NK-92 (cell line): ENCODE results near the gene ATP5IF1.
A peak's percentile ranks its signal among the peaks of the same experiment; 100 is the strongest.

Source experiments
- DNase-seq: peaks from one replicate; lab custom pipeline; 2025; ENCODE audit not compliant: unreplicated experiment; lab: John Stamatoyannopoulos, UW

The ATP5IF1 gene

GRCh38 chr1:28235755-28236655 lies at the start of gene ATP5IF1:
Gene ATP5IF1 (plus strand): TSS chr1:28236124. CDS start chr1:28236184, 60 bp downstream.
- peak; percentile 55 for DNase-seq

GRCh38 chr1:28190337-28190979 lies 45.5 kb upstream of the ATP5IF1 start:
- DNase-seq, result no peak

GRCh38 chr1:28190996-28191645 lies 44.8 kb upstream of the ATP5IF1 start:
- no peak for DNase-seq

- no peak for DNase-seq
These were observed 42.2 kb upstream of the ATP5IF1 start for GRCh38 chr1:28193701-28194161.

GRCh38 chr1:28194326-28195035 lies 41.4 kb upstream of the ATP5IF1 start:
- no peak for DNase-seq

GRCh38 chr1:28195780-28196179 lies 40.1 kb upstream of the ATP5IF1 start:
- no peak for DNase-seq

- DNase-seq, result no peak
These were observed 39.6 kb upstream of the ATP5IF1 start for GRCh38 chr1:28196330-28196729.

- no peak for DNase-seq
These were observed 38.1 kb upstream of the ATP5IF1 start for GRCh38 chr1:28197682-28198415.

GRCh38 chr1:28199328-28200233 lies 36.3 kb upstream of the ATP5IF1 start:
- DNase-seq, result peak; percentile 48

GRCh38 chr1:28200234-28200873 lies 35.6 kb upstream of the ATP5IF1 start:
- no peak for DNase-seq

- DNase-seq, result no peak
These were observed 30.7 kb upstream of the ATP5IF1 start for GRCh38 chr1:28205243-28205642.

- no peak for DNase-seq
These were observed 27.0 kb upstream of the ATP5IF1 start for GRCh38 chr1:28208818-28209441.

GRCh38 chr1:28209700-28210099 lies 26.2 kb upstream of the ATP5IF1 start:
- no peak for DNase-seq

- DNase-seq, result no peak
These were observed 22.6 kb upstream of the ATP5IF1 start for GRCh38 chr1:28213315-28213714.

- DNase-seq, result no peak
These were observed 6.8 kb upstream of the ATP5IF1 start for GRCh38 chr1:28229089-28229488.

- no peak for DNase-seq
These were observed 5.9 kb upstream of the ATP5IF1 start for GRCh38 chr1:28229996-28230395.

GRCh38 chr1:28232558-28233263 lies 3.2 kb upstream of the ATP5IF1 start, which contains the start of gene DNAJC8:
Gene DNAJC8 (minus strand): TSS chr1:28233029. CDS start chr1:28232998, 31 bp downstream.
- peak; percentile 61 for DNase-seq

- DNase-seq, result no peak
These were observed 2.7 kb upstream of the ATP5IF1 start for GRCh38 chr1:28233264-28233606.
